Cerebellar nuclear complex (tissue), 1 donor: ENCODE data around the gene CYTH2.

Experiments
- DNase-seq, 2 experiments: peaks; one replicate each; lab custom pipeline; 2025; lab: John Stamatoyannopoulos, UW

The CYTH2 gene

DNA sequence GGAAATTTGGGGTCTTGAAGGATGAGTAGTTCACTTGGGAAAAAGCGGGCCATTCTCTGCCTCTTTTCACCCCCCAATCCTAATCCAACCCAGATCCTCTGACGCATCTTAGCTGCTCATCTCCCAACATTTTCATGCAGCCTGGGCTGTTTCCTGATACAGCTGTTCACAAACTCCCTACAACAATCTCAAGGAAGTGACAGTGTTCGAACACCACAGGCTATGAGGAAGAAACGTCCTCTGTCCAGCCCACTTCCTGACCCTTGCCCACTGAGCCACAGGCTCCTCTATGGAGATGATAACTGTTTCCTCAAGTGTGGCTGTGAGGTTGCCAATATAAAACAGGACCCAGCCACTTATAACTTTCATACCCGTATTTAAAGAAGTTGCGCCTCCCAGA lies 26.2 kb downstream of the CYTH2 start:
- DNase-seq: no peak

DNA sequence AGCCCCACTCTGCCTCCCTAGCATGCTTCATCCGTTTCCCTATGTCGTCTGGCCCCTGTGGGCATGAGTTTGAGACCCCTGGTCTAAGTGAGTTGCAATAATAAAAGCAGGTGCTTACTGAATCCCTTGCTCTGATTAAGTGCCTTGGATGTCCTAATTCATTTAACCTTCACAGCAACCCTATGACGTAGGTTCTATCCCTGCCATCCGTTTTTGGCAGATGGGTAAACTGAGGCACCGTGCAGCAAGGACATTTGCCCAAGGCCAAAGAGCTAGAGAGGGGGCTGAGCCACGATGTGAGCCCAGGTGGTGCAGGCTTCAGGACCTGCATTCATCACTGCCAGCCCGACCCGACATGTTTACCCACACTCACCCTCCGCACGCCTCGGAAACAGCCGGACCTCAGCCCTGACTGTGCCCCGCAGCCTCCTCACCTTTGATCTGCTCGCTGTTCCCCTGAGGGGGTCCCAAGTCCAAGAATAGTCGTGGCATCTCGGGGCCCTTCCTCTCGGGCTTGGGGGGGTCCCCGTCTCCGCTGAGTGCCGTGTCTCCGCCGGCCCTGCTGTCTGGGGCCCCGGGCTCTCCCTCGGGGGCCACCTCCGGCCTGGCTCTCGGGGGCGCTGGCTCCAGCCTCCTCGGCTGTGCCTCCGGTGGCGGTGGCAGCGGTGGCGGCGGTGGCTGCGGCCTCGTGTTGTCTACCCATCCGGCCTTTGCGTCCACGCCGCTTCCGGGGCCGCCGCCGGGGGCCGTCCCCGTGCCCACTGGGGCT lies 28.0 kb downstream of the CYTH2 start:
- no peak for DNase-seq

- no peak for DNase-seq
These were observed 28.8 kb downstream of the CYTH2 start for GRCh38 chr19:48497728-48498594.

GRCh38 chr19:48498595-48499311 lies 29.6 kb downstream of the CYTH2 start:
- DNase-seq: no peak

- DNase-seq: no peak
These were observed 30.3 kb downstream of the CYTH2 start for GRCh38 chr19:48499316-48500090.

DNA sequence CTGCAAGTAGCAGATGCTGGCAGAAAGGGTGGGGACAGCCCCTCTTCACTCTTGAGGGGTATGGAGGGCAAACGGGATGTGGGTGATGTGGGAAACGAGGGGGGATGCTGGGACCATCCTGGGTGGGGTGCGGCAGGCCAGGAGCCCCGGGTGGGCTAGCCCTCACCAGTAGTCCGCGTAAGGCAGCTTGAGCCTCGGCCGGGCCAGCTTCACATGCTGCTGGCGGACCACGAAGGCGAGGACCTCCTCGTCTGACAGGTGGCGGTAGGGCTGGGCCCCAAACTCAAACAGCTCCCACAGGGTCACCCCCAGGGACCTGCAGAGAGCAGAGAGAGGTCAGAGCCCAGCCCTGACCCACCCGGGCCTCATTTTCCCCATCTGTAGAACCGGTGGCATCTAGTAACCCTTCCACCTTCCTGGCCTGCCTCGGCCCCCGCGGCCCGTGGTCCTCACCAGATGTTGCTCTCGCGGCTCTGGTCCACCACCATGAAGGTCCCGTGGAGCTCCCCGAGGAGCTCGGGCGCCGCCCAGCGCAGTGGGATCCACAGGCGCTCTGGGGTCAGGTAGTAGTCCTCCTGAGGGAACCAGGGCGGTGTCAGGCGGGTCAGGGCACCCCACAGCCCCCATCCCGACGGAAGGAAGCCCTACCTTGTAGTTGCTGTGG lies 31.8 kb downstream of the CYTH2 start:
- DNase-seq: no peak

DNA sequence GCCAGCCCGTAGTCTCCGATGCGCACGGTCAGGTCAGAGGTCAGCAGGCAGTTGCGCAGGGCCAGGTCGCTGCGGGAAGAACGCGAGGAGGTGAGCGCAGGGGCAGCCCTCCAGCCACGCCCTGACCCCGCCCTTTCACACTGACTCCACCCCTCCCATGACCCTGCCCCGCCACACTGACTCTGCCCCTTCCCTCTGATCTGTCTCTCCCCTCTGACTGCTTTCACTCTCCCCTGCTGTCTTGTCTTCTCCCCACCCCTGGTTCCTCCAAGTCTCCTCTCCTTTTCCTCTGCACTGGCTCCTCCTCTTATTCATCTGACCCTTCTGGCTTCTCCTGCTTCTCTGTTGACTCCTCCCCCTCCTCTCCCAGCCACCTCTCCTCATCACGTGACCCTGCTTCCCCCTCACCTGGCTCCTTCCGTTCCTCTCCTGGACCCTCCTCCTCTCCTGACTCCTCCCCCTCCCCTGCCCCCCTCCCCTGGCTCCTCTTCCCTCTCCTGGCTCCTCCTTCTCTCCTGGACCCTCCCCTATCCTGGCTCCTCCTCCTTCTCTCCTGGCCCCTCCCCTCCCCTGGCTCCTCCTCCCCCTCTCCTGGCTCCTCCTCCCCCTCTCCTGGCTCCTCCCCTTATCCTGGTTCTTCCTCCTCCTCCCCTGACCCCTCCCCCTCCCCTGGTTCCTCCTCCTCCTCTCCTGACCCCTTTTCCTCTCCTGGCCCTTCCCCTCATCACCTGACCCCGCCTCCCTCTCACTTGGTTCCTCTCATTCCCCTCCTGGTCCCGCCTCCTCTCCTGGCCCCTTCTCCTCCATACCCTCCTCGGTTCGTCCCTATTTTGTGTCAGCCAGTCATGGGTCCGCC lies 32.6 kb downstream of the CYTH2 start:
- no peak for DNase-seq

GRCh38 chr19:48502350-48503018 lies 33.3 kb downstream of the CYTH2 start:
- DNase-seq: no peak

- no peak for DNase-seq
These were observed 37.1 kb downstream of the CYTH2 start for GRCh38 chr19:48506138-48506733.

- DNase-seq: no peak
These were observed 38.8 kb downstream of the CYTH2 start for GRCh38 chr19:48507911-48508439.

GRCh38 chr19:48508729-48509411 lies 39.7 kb downstream of the CYTH2 start:
- no peak for DNase-seq

- DNase-seq: no peak
These were observed 40.5 kb downstream of the CYTH2 start for GRCh38 chr19:48509467-48510194.

DNA sequence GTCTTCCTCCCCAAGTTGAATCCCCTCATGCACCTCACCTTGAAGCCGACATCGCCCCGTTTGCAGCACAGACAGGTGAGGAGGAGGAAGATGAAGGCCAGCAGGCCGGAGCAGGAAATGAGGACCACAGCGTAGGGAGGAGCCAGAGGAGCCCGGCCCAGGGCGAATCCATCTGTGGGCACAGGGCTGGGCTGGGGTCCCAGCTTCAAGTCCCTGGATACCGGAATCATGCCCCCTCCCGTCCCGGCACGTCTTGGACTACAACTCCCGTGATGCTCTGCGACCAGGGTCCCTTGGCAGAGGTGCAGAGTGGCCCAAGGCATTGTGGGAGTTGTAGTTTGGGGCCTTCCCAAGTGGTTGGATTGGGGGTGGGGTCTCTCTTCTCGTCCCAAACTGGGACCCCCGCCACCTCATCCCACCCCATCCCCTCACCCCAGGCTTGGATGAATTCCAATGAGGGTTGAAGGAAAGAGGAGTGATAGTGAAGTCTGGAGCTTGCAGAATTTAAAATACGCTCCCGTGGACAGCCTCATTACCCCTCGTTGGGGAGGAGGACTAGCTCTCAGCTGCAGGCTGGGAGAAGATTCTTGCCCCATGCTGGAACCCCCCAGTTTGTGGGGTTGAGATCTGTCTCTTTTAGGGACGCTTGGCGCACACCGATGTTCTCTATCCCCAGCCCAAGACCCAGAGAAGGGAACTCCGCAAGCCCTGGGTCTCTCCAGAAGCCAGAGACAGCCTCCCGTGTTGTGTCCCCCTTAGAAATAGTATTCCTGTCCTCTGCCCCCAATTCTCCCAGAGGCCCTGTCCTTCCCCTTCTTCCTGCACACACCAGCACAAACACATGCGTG lies 41.5 kb downstream of the CYTH2 start:
- peak; percentile 64 to 70 for DNase-seq

- DNase-seq: no peak
These were observed 42.2 kb downstream of the CYTH2 start for GRCh38 chr19:48511321-48511731.

DNA sequence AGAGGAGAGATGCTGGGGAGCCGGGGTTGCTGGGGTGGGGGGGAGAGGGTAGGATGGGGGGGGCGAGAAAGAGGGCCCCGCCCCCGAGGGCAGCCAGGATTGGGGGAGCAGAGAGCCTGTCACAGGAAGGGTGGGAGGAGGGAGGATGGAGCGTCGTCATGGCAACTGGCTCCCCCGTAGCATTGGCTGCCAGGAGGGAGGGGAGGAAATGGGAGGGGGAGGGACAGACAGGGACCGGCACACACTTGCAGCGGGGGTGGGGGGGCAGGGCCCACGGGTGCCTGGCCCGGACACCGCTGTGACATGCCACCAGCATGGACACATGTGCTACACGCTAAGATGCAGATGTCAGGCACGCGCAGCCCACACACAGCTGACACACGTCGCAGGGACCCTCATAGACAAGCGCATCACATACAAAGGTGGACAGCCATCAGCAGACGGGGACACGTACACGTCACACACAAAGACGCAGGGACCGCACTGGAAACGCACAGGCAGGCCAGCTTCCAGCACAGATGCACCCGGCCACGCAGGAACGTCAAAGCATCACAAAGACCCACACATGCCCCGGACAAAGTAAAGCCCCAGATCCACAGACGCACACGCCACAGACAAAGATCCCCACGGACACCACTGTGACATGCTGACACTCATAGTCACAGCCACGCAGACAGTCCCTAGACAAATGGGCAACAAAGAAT lies 42.8 kb downstream of the CYTH2 start, which contains the start of gene LMTK3:
Gene LMTK3 (minus strand): TSS at position 36 of the 704 bp plus-strand sequence. CDS start 259 bp downstream, outside the sequence.
- peak; percentile 72 to 91 for DNase-seq
